Measurements from ENCODE around the gene LHFPL6.

DNA sequence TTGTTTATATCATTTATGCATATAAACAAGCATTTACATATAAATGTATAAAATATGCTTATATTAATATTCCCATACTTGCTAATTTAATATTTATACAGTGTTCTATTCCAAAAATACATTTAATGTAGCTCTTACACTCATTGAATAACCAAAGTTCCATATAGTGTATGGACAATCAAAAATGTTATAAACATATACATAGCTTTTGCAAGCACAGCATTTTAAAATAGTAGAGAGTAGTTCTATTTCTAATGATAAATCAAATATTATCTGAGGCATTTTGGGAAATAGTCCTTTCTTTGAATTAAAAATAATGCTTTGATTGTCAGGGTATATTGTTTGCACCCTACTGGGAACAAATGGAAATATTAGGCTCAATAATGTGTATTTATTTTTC is 30.0 kb upstream of the LHFPL6 start:
- no peak for TF ChIP-seq CTCF (IDR thresholded peaks at IDR 0.05; ENCODE audit: borderline replicate concordance, extremely low read depth, low read length, poor library complexity, severe bottlenecking)
- TF ChIP-seq EZH2 (IDR thresholded peaks at IDR 0.05; ENCODE audit: borderline replicate concordance, low read depth, low read length, severe bottlenecking) = no peak
